Measurements from ENCODE around the gene GALNS.

DNA sequence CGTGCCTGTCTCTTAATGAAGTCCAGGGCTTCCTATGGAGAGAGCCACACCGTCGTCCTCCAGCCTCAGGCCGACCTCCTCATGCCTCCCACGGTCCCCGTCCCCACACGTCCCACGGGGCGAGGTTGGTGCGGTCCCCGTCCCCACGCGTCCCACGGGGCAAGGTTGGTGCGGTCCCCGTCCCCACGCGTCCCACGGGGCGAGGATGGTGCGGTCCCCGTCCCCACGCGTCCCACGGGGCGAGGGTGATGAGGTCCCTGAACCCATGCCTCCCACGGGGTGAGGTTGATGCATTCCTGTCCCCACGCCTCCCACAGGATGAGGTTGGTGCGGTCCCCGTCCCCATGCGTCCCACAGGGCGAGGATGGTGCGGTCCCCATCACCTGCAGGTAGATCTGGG is 20.9 kb downstream of the GALNS start:
- TF ChIP-seq, protein P1, sequence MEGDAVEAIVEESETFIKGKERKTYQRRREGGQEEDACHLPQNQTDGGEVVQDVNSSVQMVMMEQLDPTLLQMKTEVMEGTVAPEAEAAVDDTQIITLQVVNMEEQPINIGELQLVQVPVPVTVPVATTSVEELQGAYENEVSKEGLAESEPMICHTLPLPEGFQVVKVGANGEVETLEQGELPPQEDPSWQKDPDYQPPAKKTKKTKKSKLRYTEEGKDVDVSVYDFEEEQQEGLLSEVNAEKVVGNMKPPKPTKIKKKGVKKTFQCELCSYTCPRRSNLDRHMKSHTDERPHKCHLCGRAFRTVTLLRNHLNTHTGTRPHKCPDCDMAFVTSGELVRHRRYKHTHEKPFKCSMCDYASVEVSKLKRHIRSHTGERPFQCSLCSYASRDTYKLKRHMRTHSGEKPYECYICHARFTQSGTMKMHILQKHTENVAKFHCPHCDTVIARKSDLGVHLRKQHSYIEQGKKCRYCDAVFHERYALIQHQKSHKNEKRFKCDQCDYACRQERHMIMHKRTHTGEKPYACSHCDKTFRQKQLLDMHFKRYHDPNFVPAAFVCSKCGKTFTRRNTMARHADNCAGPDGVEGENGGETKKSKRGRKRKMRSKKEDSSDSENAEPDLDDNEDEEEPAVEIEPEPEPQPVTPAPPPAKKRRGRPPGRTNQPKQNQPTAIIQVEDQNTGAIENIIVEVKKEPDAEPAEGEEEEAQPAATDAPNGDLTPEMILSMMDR (IDR thresholded peaks at IDR 0.05; ENCODE audit: insufficient read depth, low read length, poor library complexity, severe bottlenecking): no peak
- no peak for TF ChIP-seq EZH2phosphoT487 (conservative IDR thresholded peaks at IDR 0.05; ENCODE audit: low read length)

Data from SU-DHL-6 (cell line).